ENCODE data around the gene RALGAPA1. TPM values are rescaled to one million over a fixed set of nuclear protein-coding genes. Genes with fewer than 3 reads are reported as not detected.
"Not testable (repeated sequence)": the region's sequence is repeated elsewhere in the genome, so short reads cannot be mapped to it uniquely, and the experiment has no call there.

Gene RALGAPA1
- total and polyA plus RNA-seq, 7 donors, result 10.2 to 89.9 (median 58.6) TPM

DNA sequence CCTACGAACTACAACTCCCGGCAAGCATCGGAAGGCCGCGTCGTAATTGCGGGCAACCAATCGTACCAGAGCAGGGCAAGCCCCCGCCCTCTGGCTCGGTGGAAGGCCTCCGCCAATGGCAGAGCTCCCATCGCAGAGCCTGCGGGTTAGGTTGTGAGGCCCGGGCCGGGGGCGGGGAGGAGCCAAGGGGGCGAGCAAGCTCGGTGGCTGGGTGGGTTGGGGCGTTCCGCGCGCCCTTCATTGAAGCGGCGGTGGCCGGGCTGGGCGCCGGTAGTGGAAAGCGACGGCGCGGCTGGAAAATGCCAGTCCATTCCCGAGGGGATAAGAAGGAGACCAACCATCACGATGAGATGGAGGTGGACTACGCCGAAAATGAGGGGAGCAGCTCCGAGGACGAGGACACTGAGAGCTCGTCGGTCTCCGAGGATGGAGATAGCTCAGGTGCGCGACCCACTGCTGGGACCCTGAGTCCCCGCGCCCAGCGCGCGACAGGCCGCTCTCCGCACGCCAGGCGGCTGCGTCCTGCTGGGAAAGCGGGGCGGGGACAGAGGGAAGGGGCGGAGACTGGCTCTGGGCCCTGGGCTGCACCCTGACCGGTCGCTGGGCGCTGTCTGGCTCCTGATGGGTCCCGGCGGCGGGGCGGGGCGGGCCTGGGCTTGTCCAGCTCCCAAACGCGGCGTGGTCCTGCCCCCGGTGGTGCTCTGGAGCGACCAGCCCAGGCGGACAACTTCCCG, 17.3 kb upstream of the RALGAPA1 start, which contains the start of gene BRMS1L:
Gene BRMS1L (plus strand): TSS at position 121 of the 734 bp plus-strand sequence. CDS start 179 bp downstream, at position 300.
- Histone ChIP-seq H3K27me3 (no peaks in the 10 kb centered on the region), H3K4me1 (peaks cover 0 to 13% (median 8%) of the 10 kb centered on the region in 4 donors), H3K36me3 (peaks cover 0 to under 1% (median 0%) of the 10 kb centered on the region in 4 donors), H3K27ac (peak within 1 kb of the TSS; percentile 95 to 99 (median 98)), H3K9me3 (no peaks in the 10 kb centered on the region), H3K4me3 (peak within 1 kb of the TSS; percentile 65 to 94 (median 88))
- TF ChIP-seq POLR2AphosphoS5 (IDR thresholded peaks at IDR 0.05), result peak; percentile 85 to 96 (median 94)
- TF ChIP-seq, protein P1, sequence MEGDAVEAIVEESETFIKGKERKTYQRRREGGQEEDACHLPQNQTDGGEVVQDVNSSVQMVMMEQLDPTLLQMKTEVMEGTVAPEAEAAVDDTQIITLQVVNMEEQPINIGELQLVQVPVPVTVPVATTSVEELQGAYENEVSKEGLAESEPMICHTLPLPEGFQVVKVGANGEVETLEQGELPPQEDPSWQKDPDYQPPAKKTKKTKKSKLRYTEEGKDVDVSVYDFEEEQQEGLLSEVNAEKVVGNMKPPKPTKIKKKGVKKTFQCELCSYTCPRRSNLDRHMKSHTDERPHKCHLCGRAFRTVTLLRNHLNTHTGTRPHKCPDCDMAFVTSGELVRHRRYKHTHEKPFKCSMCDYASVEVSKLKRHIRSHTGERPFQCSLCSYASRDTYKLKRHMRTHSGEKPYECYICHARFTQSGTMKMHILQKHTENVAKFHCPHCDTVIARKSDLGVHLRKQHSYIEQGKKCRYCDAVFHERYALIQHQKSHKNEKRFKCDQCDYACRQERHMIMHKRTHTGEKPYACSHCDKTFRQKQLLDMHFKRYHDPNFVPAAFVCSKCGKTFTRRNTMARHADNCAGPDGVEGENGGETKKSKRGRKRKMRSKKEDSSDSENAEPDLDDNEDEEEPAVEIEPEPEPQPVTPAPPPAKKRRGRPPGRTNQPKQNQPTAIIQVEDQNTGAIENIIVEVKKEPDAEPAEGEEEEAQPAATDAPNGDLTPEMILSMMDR (IDR thresholded peaks at IDR 0.05), result no peak
- no peak for TF ChIP-seq EP300 (IDR thresholded peaks at IDR 0.05)
- peak; percentile 80 to 85 for TF ChIP-seq POLR2A (IDR thresholded peaks at IDR 0.05)
- DNase-seq, result peak; percentile 99
- intact Hi-C loops (cut with DNase I), result loop anchor here (2.0 to 10.0 kb wide), 3 partner anchors 16 to 782 kb away; partner anchors contain the start of genes FAM177A1 and NFKBIA
- 0% methylated on average over 70 of the region's 70 CpGs for WGBS, 2 donors

DNA sequence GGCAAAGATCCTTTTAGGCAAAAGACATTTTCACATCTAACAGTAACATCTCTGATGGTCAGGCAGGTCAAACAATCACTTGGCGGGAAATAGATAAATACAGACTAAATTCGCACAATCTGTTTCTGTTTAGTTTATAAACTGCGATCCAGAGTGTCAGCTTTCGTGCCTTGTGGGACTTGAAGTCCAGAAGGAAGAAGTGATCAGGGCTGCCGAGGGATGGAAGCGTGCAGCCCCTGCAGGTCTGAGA, 16.8 kb upstream of the RALGAPA1 start:
- Histone ChIP-seq H3K4me3 (peak overlapping the region; percentile 65 to 94 (median 88)), H3K27me3 (no peaks in the 10 kb centered on the region), H3K4me1 (peaks cover 0 to 13% (median 8%) of the 10 kb centered on the region in 4 donors), H3K27ac (peak overlapping the region; percentile 95 to 99 (median 98)), H3K9me3 (no peaks in the 10 kb centered on the region), H3K36me3 (no peaks in the 10 kb centered on the region)
- intact Hi-C loops (cut with DNase I), result loop anchor here (2.0 to 10.0 kb wide), 3 partner anchors 15 to 781 kb away; partner anchors contain the start of genes FAM177A1 and NFKBIA
- 0 to 1% methylated on average over 6 of the region's 6 CpGs for WGBS, 2 donors
- TF ChIP-seq, protein P1 (IDR thresholded peaks at IDR 0.05), result no peak
- no peak for TF ChIP-seq EP300 (IDR thresholded peaks at IDR 0.05)
- TF ChIP-seq POLR2A (IDR thresholded peaks at IDR 0.05), result no peak
- TF ChIP-seq POLR2AphosphoS5 (IDR thresholded peaks at IDR 0.05), result no peak
- DNase-seq, result no peak

DNA sequence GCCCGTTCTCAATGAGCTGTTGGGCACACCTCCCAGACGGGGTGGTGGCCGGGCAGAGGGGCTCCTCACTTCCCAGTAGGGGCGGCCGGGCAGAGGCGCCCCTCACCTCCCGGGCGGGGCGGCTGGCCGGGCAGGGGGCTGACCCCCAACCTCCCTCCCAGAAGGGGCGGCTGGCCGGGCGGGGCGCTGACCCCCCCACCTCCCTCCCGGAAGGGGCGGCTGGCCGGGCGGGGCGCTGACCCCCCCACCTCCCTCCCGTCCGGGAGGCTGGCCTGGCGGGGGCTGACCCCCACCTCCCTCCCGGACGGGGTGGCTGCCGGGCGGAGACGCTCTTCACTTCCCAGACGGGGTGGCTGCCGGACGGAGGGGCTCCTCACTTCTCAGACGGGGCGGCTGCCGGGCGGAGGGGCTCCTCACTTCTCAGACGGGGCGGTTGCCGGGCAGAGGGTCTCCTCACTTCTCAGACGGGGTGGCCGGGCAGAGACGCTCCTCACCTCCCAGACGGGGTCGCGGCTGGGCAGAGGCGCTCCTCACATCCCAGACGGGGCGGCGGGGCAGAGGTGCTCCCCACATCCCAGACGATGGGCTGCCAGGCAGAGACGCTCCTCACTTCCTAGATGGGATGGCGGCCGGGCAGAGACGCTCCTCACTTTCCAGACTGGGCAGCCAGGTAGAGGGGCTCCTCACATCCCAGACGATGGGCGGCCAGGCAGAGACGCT, 15.5 kb upstream of the RALGAPA1 start:
- H3K27me3 ChIP-seq, H3K9me3 ChIP-seq, H3K27ac ChIP-seq, DNase-seq, H3K36me3 ChIP-seq: not testable (repeated sequence)
- intact Hi-C loops (cut with DNase I), result loop anchor here (10.0 kb wide), 2 partner anchors 420 to 780 kb away; partner anchors contain the start of genes FAM177A1 and NFKBIA
- Histone ChIP-seq H3K4me3 (peak overlapping the region in 1 of 4 donors; percentile 94), H3K4me1 (peaks cover 0 to 13% (median 8%) of the 10 kb centered on the region in 4 donors)
- WGBS, 2 donors, result 82 to 88% methylated on average over 35 to 49 of the region's 55 CpGs

DNA sequence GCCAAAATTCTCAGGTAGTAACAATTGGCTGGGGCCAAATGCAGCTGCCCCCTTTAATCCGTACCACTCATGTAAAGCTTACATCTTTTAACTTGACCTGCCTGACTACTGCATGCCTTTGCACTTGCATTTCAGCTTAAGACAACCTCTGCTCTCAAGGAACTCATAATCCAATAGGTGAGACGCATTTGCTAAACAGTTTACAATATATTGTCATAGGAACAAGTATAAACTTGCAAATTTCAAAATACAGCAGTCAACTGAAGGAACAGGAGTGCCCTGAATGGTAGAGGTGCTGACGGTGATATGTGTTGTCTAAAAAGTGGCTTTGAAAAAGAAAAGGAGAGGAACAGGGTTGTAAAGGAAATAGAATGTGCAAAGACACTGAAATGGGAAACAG, 13.4 kb upstream of the RALGAPA1 start:
- WGBS, 2 donors, result 65 to 76% methylated on average over 3 of the region's 3 CpGs
- Histone ChIP-seq H3K27me3 (no peaks in the 10 kb centered on the region), H3K27ac (no peak overlapping the region), H3K9me3 (no peaks in the 10 kb centered on the region), H3K36me3 (no peaks in the 10 kb centered on the region), H3K4me3 (no peak overlapping the region), H3K4me1 (peaks cover 0 to 11% (median 5%) of the 10 kb centered on the region in 4 donors)
- DNase-seq, result no peak
- TF ChIP-seq, protein P1 (IDR thresholded peaks at IDR 0.05), result no peak
- TF ChIP-seq POLR2A (IDR thresholded peaks at IDR 0.05) (no peak), POLR2AphosphoS5 (IDR thresholded peaks at IDR 0.05) (no peak), EP300 (IDR thresholded peaks at IDR 0.05) (no peak)
- intact Hi-C loops (cut with DNase I), result loop anchor here (10.0 kb wide), 2 partner anchors 418 to 778 kb away; partner anchors contain the start of genes FAM177A1 and NFKBIA

All from sigmoid colon (tissue), 7 donors.